ENCODE data around the gene SAMD14. TPM values are rescaled to one million over a fixed set of nuclear protein-coding genes. Genes with fewer than 3 reads are reported as not detected.
A peak's percentile ranks its signal among the peaks of the same experiment; 100 is the strongest.

Gene SAMD14
- polyA plus RNA-seq, 2 of the 4 experiments (the other 2 are of a cell fraction): 0.12 to 0.75 TPM

DNA sequence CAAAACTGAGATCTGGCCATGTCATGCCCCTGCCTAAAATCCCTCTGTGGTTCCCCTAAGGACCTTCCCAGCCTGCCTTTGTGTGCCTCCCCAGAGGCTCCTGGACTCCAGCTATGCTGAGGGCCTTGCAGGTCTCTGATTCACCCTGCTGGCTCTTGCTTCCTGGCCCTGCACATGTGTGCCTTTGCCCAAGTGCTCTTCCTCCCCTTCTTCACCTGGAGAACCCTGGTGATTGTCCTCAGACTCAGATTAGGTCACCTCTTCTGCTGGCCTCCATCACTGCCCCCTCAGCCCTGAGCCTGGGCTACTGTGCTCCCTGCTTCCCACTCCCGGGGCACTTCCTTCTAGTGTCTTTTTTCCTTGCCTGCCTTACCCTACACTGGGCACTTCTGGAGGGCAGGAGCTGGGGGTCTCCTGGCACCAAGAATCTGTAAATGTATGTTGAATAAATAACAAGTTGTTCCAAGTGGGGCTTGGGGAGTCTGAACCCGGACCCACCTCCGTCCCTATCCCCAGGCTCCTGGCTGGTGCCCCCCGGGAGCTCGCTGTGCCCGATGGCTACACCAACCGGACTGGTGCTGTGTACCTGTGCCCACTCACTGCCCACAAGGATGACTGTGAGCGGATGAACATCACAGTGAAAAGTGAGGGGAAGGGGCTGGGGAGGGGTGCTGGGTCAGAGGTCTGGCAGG, 66.3 kb downstream of the SAMD14 start (continued):
- no peak for TF ChIP-seq FOSB (CRISPR knock-in tag; IDR thresholded peaks at IDR 0.05)

DNA sequence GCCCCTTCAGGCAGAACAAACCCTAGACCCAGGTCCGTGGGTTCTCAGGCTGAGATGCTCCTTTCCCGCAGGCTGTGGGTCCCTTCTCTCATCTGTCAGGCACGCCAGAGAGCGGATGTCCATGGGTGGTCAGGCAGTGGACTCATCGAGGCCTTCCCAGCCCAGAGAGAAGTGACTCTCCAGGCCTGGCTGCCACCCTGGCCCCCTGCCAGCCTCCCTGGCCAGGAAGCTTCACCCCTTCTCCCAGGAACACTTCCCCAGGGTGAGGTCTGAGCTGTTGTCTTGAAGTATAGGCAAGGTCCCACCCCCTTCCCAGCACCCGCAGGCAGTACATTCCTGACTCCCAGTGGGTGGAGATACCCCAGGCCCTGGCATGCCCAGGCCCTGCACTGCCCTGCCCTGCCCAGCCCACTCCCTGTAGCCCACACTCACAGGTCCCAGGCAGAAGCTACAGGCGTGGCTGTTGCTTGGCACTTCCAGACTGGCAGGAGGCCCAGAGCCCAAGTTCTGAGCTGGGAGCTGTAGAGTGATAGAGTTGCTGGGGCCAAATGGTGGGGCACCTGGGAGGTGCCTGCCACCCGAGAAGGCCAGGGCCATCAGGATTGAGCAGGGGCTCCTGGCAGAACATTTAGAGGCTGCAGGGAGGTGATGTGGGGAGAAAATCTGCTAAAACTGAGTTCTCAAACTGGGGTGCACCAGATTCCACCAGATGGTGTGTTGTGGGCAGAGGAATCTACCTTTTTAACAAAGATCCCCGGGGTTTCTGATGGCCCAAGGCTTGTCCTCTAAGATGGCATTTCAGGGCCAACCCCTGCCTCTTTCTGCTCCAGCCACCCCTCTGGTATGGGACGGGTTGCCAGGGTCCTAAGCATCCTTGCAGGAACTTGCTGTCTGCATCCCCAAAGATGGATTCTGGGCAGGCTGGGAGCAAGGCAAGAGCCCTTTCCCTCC, 67.4 kb downstream of the SAMD14 start:
- H3K9me3 ChIP-seq: no peaks in the 10 kb centered on the region
- peaks cover 97% of the 10 kb centered on the region for H3K4me1 ChIP-seq
- peak; percentile 75 for TF ChIP-seq MYC (IDR thresholded peaks at IDR 0.05; ENCODE audit: borderline replicate concordance, low read length)
- no peak for TF ChIP-seq MAFK (IDR thresholded peaks at IDR 0.05; ENCODE audit: partially characterized antibody)
- TF ChIP-seq, protein P1, sequence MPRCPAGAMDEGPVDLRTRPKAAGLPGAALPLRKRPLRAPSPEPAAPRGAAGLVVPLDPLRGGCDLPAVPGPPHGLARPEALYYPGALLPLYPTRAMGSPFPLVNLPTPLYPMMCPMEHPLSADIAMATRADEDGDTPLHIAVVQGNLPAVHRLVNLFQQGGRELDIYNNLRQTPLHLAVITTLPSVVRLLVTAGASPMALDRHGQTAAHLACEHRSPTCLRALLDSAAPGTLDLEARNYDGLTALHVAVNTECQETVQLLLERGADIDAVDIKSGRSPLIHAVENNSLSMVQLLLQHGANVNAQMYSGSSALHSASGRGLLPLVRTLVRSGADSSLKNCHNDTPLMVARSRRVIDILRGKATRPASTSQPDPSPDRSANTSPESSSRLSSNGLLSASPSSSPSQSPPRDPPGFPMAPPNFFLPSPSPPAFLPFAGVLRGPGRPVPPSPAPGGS (IDR thresholded peaks at IDR 0.05): peak; percentile 79; the same call in 2 of the 3 replicates
- TF ChIP-seq EP300 (IDR thresholded peaks at IDR 0.05): peak; percentile 69 to 88; a peak in 2 of 5 replicates
- 0 out of 2 replicates have a peak, but pooled peaks have one; percentile 71 for TF ChIP-seq KDM1A (IDR thresholded peaks at IDR 0.05; ENCODE audit: low read depth)
- peak; percentile 79 to 93; a peak in 3 of 5 replicates for TF ChIP-seq JUN (IDR thresholded peaks at IDR 0.05)
- TF ChIP-seq EHF (CRISPR knock-in tag; IDR thresholded peaks at IDR 0.05): peak; percentile 32; the same call in 1 of the 2 replicates
- TF ChIP-seq JUNB (IDR thresholded peaks at IDR 0.05): peak; percentile 56; the same call in 1 of the 2 replicates
- TF ChIP-seq CBX8 (IDR thresholded peaks at IDR 0.05): no peak
- TF ChIP-seq, protein P2, sequence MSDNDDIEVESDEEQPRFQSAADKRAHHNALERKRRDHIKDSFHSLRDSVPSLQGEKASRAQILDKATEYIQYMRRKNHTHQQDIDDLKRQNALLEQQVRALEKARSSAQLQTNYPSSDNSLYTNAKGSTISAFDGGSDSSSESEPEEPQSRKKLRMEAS (IDR thresholded peaks at IDR 0.05): peak; percentile 90
- peak; percentile 21; the same call in 1 of the 2 replicates for TF ChIP-seq POLR2A (IDR thresholded peaks at IDR 0.05; ENCODE audit: low read length)
- peak; percentile 59; the same call in 1 of the 2 replicates for TF ChIP-seq HOXB13 (CRISPR knock-in tag; IDR thresholded peaks at IDR 0.05; ENCODE audit: low read depth)
- peak in 1 of 2 experiments; percentile 50; a peak in 4 of 5 replicates for TF ChIP-seq RAD21 (conservative IDR thresholded peaks at IDR 0.05 in 1 of 2, IDR thresholded peaks at IDR 0.05 in 1 of 2)
- TF ChIP-seq NFE2L2 (conservative IDR thresholded peaks at IDR 0.05; ENCODE audit: low read length): no peak
- TF ChIP-seq FOSB (CRISPR knock-in tag; IDR thresholded peaks at IDR 0.05): no peak
- TF ChIP-seq SMC3 (IDR thresholded peaks at IDR 0.05): peak; percentile 60
- TF ChIP-seq HOXB5 (CRISPR knock-in tag; IDR thresholded peaks at IDR 0.05): no peak; the same call in 1 of the 2 replicates
- TF ChIP-seq TFCP2L1 (CRISPR knock-in tag; IDR thresholded peaks at IDR 0.05): 0 out of 2 replicates have a peak, but pooled peaks have one; percentile 48
- TF ChIP-seq, protein P3, sequence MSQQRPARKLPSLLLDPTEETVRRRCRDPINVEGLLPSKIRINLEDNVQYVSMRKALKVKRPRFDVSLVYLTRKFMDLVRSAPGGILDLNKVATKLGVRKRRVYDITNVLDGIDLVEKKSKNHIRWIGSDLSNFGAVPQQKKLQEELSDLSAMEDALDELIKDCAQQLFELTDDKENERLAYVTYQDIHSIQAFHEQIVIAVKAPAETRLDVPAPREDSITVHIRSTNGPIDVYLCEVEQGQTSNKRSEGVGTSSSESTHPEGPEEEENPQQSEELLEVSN (IDR thresholded peaks at IDR 0.05; ENCODE audit: borderline replicate concordance, low read depth): 0 out of 2 replicates have a peak, but pooled peaks have one; percentile 36
- 0 out of 2 replicates have a peak, but pooled peaks have one; percentile 15 for TF ChIP-seq ZNF302 (CRISPR knock-in tag; IDR thresholded peaks at IDR 0.05)
- TF ChIP-seq CBX2 (IDR thresholded peaks at IDR 0.05; ENCODE audit: borderline replicate concordance, low read depth): no peak
- TF ChIP-seq RNF2 (IDR thresholded peaks at IDR 0.05; ENCODE audit: borderline replicate concordance, low read depth): no peak
- 0 out of 2 replicates have a peak, but pooled peaks have one; percentile 35 for TF ChIP-seq TP53 (CRISPR knock-in tag; IDR thresholded peaks at IDR 0.05)
- no peak for TF ChIP-seq FOXS1 (CRISPR knock-in tag; IDR thresholded peaks at IDR 0.05)
- peak; percentile 53; the same call in 1 of the 2 replicates for TF ChIP-seq HOXA7 (CRISPR knock-in tag; IDR thresholded peaks at IDR 0.05)
- 0 out of 2 replicates have a peak, but pooled peaks have one; percentile 15 for TF ChIP-seq FOSL2 (IDR thresholded peaks at IDR 0.05)
- peak; percentile 68 for TF ChIP-seq FOSL2 (CRISPR knock-in tag; IDR thresholded peaks at IDR 0.05)
- peak; percentile 72 for TF ChIP-seq GATA3 (IDR thresholded peaks at IDR 0.05; ENCODE audit: borderline replicate concordance)
- POLR2A ChIA-PET: interaction anchor here (0.6 to 5.8 kb wide), 12 partner anchors 7 to 274 kb away, joined by 3 to 90 read pairs (median 4); partner anchors contain the start of genes ITGA3, KAT7 and PDK2
- DNase-seq (ENCODE audit: low read depth in 1 of 2, low spot score in 1 of 2) (peak; percentile 99), FAIRE-seq (peak; percentile 99), ATAC-seq (peak; percentile 68 to 84)
- peak overlapping the region; percentile 92 to 97 for H3K27ac ChIP-seq
- peak overlapping the region; percentile 91 for H3K4me2 ChIP-seq
- CTCF ChIA-PET: interaction anchor here (0.6 to 22.1 kb wide), 9 partner anchors 9 to 52 kb away, joined by 3 to 473 read pairs (median 4); partner anchors contain the start of gene PDK2
- peak overlapping the region; percentile 77 for H3K4me3 ChIP-seq
- 5% methylated on average over 9 of the region's 10 CpGs for WGBS (ENCODE audit: missing lambda C conversion rate)

Data from A549 (cell line).